ENCODE measurements around the gene DNM3.
A peak's percentile ranks its signal among the peaks of the same experiment; 100 is the strongest.

The DNM3 gene

GRCh38 chr1:172352435-172352834 is 511.1 kb downstream of the DNM3 start:
- ATAC-seq, result peak; percentile 6; the same call in 2 of the 3 replicates
- TF ChIP-seq ESRRG (CRISPR knock-in tag; IDR thresholded peaks at IDR 0.05) (no peak), TOX (CRISPR knock-in tag; IDR thresholded peaks at IDR 0.05; ENCODE audit: borderline replicate concordance) (no peak; the same call in 1 of the 2 replicates), SNAI2 (CRISPR knock-in tag; IDR thresholded peaks at IDR 0.05) (no peak), ZNF8 (CRISPR knock-in tag; IDR thresholded peaks at IDR 0.05) (no peak), POU6F1 (CRISPR knock-in tag; IDR thresholded peaks at IDR 0.05; ENCODE audit: borderline replicate concordance, low read depth) (no peak), CSRNP3 (CRISPR knock-in tag; IDR thresholded peaks at IDR 0.05) (no peak), PPARA (CRISPR knock-in tag; IDR thresholded peaks at IDR 0.05; ENCODE audit: borderline replicate concordance) (no peak), ZNF565 (CRISPR knock-in tag; conservative IDR thresholded peaks at IDR 0.05; ENCODE audit: low read depth) (no peak), CSDC2 (CRISPR knock-in tag; IDR thresholded peaks at IDR 0.05) (no peak), ZNF70 (CRISPR knock-in tag; IDR thresholded peaks at IDR 0.05) (no peak), ZC3H10 (CRISPR knock-in tag; IDR thresholded peaks at IDR 0.05) (no peak), TCF4 (CRISPR knock-in tag; IDR thresholded peaks at IDR 0.05; ENCODE audit: borderline replicate concordance) (no peak), ZFP3 (CRISPR knock-in tag; IDR thresholded peaks at IDR 0.05) (no peak), TSHZ2 (CRISPR knock-in tag; IDR thresholded peaks at IDR 0.05) (no peak), OSR1 (CRISPR knock-in tag; IDR thresholded peaks at IDR 0.05) (no peak), ISL1 (CRISPR knock-in tag; IDR thresholded peaks at IDR 0.05) (no peak), BACH2 (CRISPR knock-in tag; IDR thresholded peaks at IDR 0.05; ENCODE audit: borderline replicate concordance) (no peak)

- no peak for TF ChIP-seq PPARA (CRISPR knock-in tag; IDR thresholded peaks at IDR 0.05; ENCODE audit: borderline replicate concordance)
- no peak for TF ChIP-seq TCF4 (CRISPR knock-in tag; IDR thresholded peaks at IDR 0.05; ENCODE audit: borderline replicate concordance)
- no peak for TF ChIP-seq OSR1 (CRISPR knock-in tag; IDR thresholded peaks at IDR 0.05)
- TF ChIP-seq PATZ1 (CRISPR knock-in tag; IDR thresholded peaks at IDR 0.05; ENCODE audit: borderline replicate concordance), result no peak
- TF ChIP-seq ZC3H10 (CRISPR knock-in tag; IDR thresholded peaks at IDR 0.05), result no peak
- no peak for TF ChIP-seq ZNF565 (CRISPR knock-in tag; conservative IDR thresholded peaks at IDR 0.05; ENCODE audit: low read depth)
- no peak for TF ChIP-seq ZFP3 (CRISPR knock-in tag; IDR thresholded peaks at IDR 0.05)
- TF ChIP-seq BACH2 (CRISPR knock-in tag; IDR thresholded peaks at IDR 0.05; ENCODE audit: borderline replicate concordance), result no peak
- TF ChIP-seq GLIS3 (CRISPR knock-in tag; IDR thresholded peaks at IDR 0.05), result no peak
- no peak for TF ChIP-seq CSRNP3 (CRISPR knock-in tag; IDR thresholded peaks at IDR 0.05)
- TF ChIP-seq TOX (CRISPR knock-in tag; IDR thresholded peaks at IDR 0.05; ENCODE audit: borderline replicate concordance), result no peak
- TF ChIP-seq RARB (CRISPR knock-in tag; IDR thresholded peaks at IDR 0.05), result no peak
- TF ChIP-seq CREB5 (CRISPR knock-in tag; IDR thresholded peaks at IDR 0.05; ENCODE audit: low read depth), result no peak
- no peak for TF ChIP-seq ESRRG (CRISPR knock-in tag; IDR thresholded peaks at IDR 0.05)
- TF ChIP-seq ZNF8 (CRISPR knock-in tag; IDR thresholded peaks at IDR 0.05), result no peak
- no peak for TF ChIP-seq TSHZ2 (CRISPR knock-in tag; IDR thresholded peaks at IDR 0.05)
- no peak for TF ChIP-seq SNAI2 (CRISPR knock-in tag; IDR thresholded peaks at IDR 0.05)
- no peak for ATAC-seq
Observed at GRCh38 chr1:172354291-172355274, 513.3 kb downstream of the DNM3 start.

All from SK-N-SH treated with all-trans-retinoic acid at 6 μM for 48 hours (cell line).